HUES6 (cell line): ENCODE data around the gene EIF4E1B.

Source experiments
- H3K27ac ChIP-seq: 2 replicates; pipeline ENCODE4 v1.7.0; 2013; ENCODE audit warnings: low read depth, mild to moderate bottlenecking, low read length, inconsistent platforms
- H3K27me3 ChIP-seq: 2 replicates; pipeline ENCODE4 v1.6.1; 2013; ENCODE audit warnings: low read length; ENCODE audit not compliant: control insufficient read depth, insufficient read depth
- H3K36me3 ChIP-seq: 2 replicates; pipeline ENCODE4 v1.6.1; 2013; ENCODE audit warnings: low read length; ENCODE audit not compliant: control insufficient read depth, insufficient read depth
- H3K4me1 ChIP-seq: 2 replicates; pipeline ENCODE4 v1.6.1; 2013; ENCODE audit warnings: low read length; ENCODE audit not compliant: control insufficient read depth, insufficient read depth
- H3K4me3 ChIP-seq: 2 replicates; pipeline ENCODE4 v1.5.1; 2013; ENCODE audit warnings: low read depth, low read length
- H3K9ac ChIP-seq: one replicate; pipeline ENCODE4 v1.6.1; 2013; ENCODE audit warnings: mild to moderate bottlenecking, low read length
- H3K9me3 ChIP-seq: 2 replicates; pipeline ENCODE4 v1.6.1; 2013; ENCODE audit warnings: low read depth, low read length; ENCODE audit not compliant: control insufficient read depth, insufficient read depth

EIF4E1B gene

GRCh38 chr5:176682016-176682531 lies 51.6 kb downstream of the EIF4E1B start:
- H3K27me3 ChIP-seq = peaks cover 27% of the 10 kb centered on the region
- no peak overlapping the region for H3K27ac ChIP-seq

GRCh38 chr5:176685010-176685409 lies 54.5 kb downstream of the EIF4E1B start:
- Histone ChIP-seq H3K36me3 (no peaks in the 10 kb centered on the region), H3K27me3 (peaks cover 15% of the 10 kb centered on the region), H3K9ac (no peak overlapping the region), H3K4me3 (no peak overlapping the region), H3K4me1 (peaks cover 16% of the 10 kb centered on the region), H3K9me3 (no peaks in the 10 kb centered on the region), H3K27ac (no peak overlapping the region)

More at GRCh38 chr5:176682016-176682531, 51.6 kb downstream of the EIF4E1B start:
- Histone ChIP-seq H3K4me3 (no peak overlapping the region), H3K36me3 (no peaks in the 10 kb centered on the region), H3K9ac (no peak overlapping the region), H3K9me3 (no peaks in the 10 kb centered on the region), H3K4me1 (peaks cover 13% of the 10 kb centered on the region)

GRCh38 chr5:176687247-176687646 lies 56.8 kb downstream of the EIF4E1B start:
- 0 out of 2 replicates have a peak, but pooled peaks cover 5% of the 10 kb centered on the region for H3K27me3 ChIP-seq
- H3K9me3 ChIP-seq = no peaks in the 10 kb centered on the region
- no peak overlapping the region for H3K4me3 ChIP-seq
- H3K27ac ChIP-seq = no peak overlapping the region
- peaks cover 11% of the 10 kb centered on the region for H3K4me1 ChIP-seq
- no peak overlapping the region for H3K9ac ChIP-seq
- H3K36me3 ChIP-seq = no peaks in the 10 kb centered on the region

GRCh38 chr5:176687881-176688280 lies 57.4 kb downstream of the EIF4E1B start:
- Histone ChIP-seq H3K4me1 (peaks cover 18% of the 10 kb centered on the region), H3K36me3 (no peaks in the 10 kb centered on the region), H3K27me3 (no peaks in the 10 kb centered on the region), H3K4me3 (no peak overlapping the region), H3K9me3 (no peaks in the 10 kb centered on the region), H3K9ac (no peak overlapping the region), H3K27ac (no peak overlapping the region)

GRCh38 chr5:176690911-176691310 lies 60.4 kb downstream of the EIF4E1B start:
- Histone ChIP-seq H3K9me3 (no peaks in the 10 kb centered on the region), H3K36me3 (no peaks in the 10 kb centered on the region), H3K4me3 (no peak overlapping the region), H3K27ac (no peak overlapping the region), H3K9ac (no peak overlapping the region), H3K27me3 (no peaks in the 10 kb centered on the region), H3K4me1 (peaks cover 23% of the 10 kb centered on the region)

- Histone ChIP-seq H3K27me3 (no peaks in the 10 kb centered on the region), H3K36me3 (no peaks in the 10 kb centered on the region), H3K27ac (no peak overlapping the region), H3K4me1 (peaks cover 25% of the 10 kb centered on the region), H3K4me3 (no peak overlapping the region), H3K9me3 (no peaks in the 10 kb centered on the region), H3K9ac (no peak overlapping the region)
Measured at GRCh38 chr5:176691524-176691923, 61.0 kb downstream of the EIF4E1B start.

GRCh38 chr5:176692326-176692725 lies 61.9 kb downstream of the EIF4E1B start:
- no peak overlapping the region for H3K9ac ChIP-seq
- no peaks in the 10 kb centered on the region for H3K36me3 ChIP-seq
- no peak overlapping the region for H3K4me3 ChIP-seq
- H3K9me3 ChIP-seq = no peaks in the 10 kb centered on the region
- H3K27ac ChIP-seq = no peak overlapping the region
- no peaks in the 10 kb centered on the region for H3K27me3 ChIP-seq
- peaks cover 33% of the 10 kb centered on the region for H3K4me1 ChIP-seq

- H3K9ac ChIP-seq = no peak overlapping the region
- no peak overlapping the region for H3K27ac ChIP-seq
- H3K4me3 ChIP-seq = no peak overlapping the region
- H3K27me3 ChIP-seq = no peaks in the 10 kb centered on the region
- peaks cover 35% of the 10 kb centered on the region for H3K4me1 ChIP-seq
- H3K9me3 ChIP-seq = no peaks in the 10 kb centered on the region
- H3K36me3 ChIP-seq = no peaks in the 10 kb centered on the region
Measured at GRCh38 chr5:176692839-176693476, 62.5 kb downstream of the EIF4E1B start.

- Histone ChIP-seq H3K27me3 (no peaks in the 10 kb centered on the region), H3K9ac (no peak overlapping the region), H3K4me3 (no peak overlapping the region)
Measured at GRCh38 chr5:176693477-176693851, 63.0 kb downstream of the EIF4E1B start.

GRCh38 chr5:176694146-176694545 lies 63.7 kb downstream of the EIF4E1B start:
- no peak overlapping the region for H3K4me3 ChIP-seq
- H3K36me3 ChIP-seq = no peaks in the 10 kb centered on the region
- no peaks in the 10 kb centered on the region for H3K27me3 ChIP-seq
- H3K9ac ChIP-seq = no peak overlapping the region
- H3K27ac ChIP-seq = no peak overlapping the region
- H3K9me3 ChIP-seq = no peaks in the 10 kb centered on the region
- H3K4me1 ChIP-seq = peaks cover 41% of the 10 kb centered on the region

More at GRCh38 chr5:176693477-176693851, 63.0 kb downstream of the EIF4E1B start:
- H3K4me1 ChIP-seq = peaks cover 35% of the 10 kb centered on the region
- H3K9me3 ChIP-seq = no peaks in the 10 kb centered on the region
- H3K36me3 ChIP-seq = no peaks in the 10 kb centered on the region
- no peak overlapping the region for H3K27ac ChIP-seq

GRCh38 chr5:176694631-176695030 lies 64.2 kb downstream of the EIF4E1B start:
- H3K4me3 ChIP-seq = no peak overlapping the region
- no peaks in the 10 kb centered on the region for H3K9me3 ChIP-seq
- H3K4me1 ChIP-seq = peaks cover 41% of the 10 kb centered on the region
- H3K36me3 ChIP-seq = no peaks in the 10 kb centered on the region
- no peak overlapping the region for H3K9ac ChIP-seq
- no peak overlapping the region for H3K27ac ChIP-seq
- no peaks in the 10 kb centered on the region for H3K27me3 ChIP-seq
